T-cell (primary cell): ENCODE results near the gene GPR137B. TPM values are rescaled to one million over a fixed set of nuclear protein-coding genes. Genes with fewer than 3 reads are reported as not detected.
"Not testable (repeated sequence)": the region's sequence is repeated elsewhere in the genome, so short reads cannot be mapped to it uniquely, and the experiment has no call there.

Experiments used
- ATAC-seq, 4 experiments: fragments of 200-7000 bp in 3 of 4; fragments of 150-1000 bp in 1 of 4; cut with Tn5 transposase; replicated peaks in 1 of 4; 1 replicate in 3 of 4; 2 replicates in 1 of 4; pipeline ENCODE4 v1.10.0; 2021; ENCODE audit warnings: moderate library complexity in 3 of 4, mild to moderate bottlenecking in 2 of 4, moderate number of reproducible peaks in 1 of 4
- CTCF ChIA-PET, 2 donors: fragments of 300-600 bp; sonication (Branson Sonifier 250); formaldehyde crosslinking; loops; one replicate each; lab custom pipeline; 2022; ENCODE audit warnings: antibody characterized with exemption in 2 of 2; lab: Charles Lee
- POLR2A ChIA-PET, 2 donors: fragments of 300-600 bp; sonication (Branson Sonifier 250); formaldehyde crosslinking; loops; one replicate each; lab custom pipeline; 2022; ENCODE audit warnings: antibody characterized with exemption in 2 of 2; lab: Charles Lee
- DNase-seq, 35 experiments: peaks; one replicate each; pipeline versions ENCODE4 v3.0.0 to v3.0.0-alpha.2; 2013 to 2023
- H3K27ac ChIP-seq: one replicate; pipeline ENCODE4 v1.5.1; 2013; ENCODE audit warnings: low read length
- H3K27me3 ChIP-seq, 2 experiments: replicated peaks in 1 of 2; 1 replicate in 1 of 2; 2 replicates in 1 of 2; pipeline versions ENCODE4 v1.6.1 to v1.7.0; 2013; ENCODE audit warnings: low read length in 1 of 2, mixed read lengths in 1 of 2; ENCODE audit not compliant: control insufficient read depth in 2 of 2, insufficient read depth in 2 of 2; ENCODE audit errors: extremely low read depth in 1 of 2
- H3K36me3 ChIP-seq, 2 donors: 1 replicate in 1 of 2; 2 replicates in 1 of 2; pipeline versions ENCODE4 v1.6.1 to v1.7.0; 2013; ENCODE audit warnings: low read length in 1 of 2; ENCODE audit not compliant: control insufficient read depth in 2 of 2, insufficient read depth in 1 of 2; ENCODE audit errors: extremely low read depth in 1 of 2
- H3K4me1 ChIP-seq, 2 experiments: 1 replicate in 1 of 2; 2 replicates in 1 of 2; pipeline versions ENCODE4 v1.6.1 to v1.7.0; 2013; ENCODE audit warnings: low read length in 2 of 2, mixed read lengths in 1 of 2; ENCODE audit not compliant: insufficient read depth in 2 of 2, control insufficient read depth in 1 of 2; ENCODE audit errors: extremely low read depth in 1 of 2
- H3K4me3 ChIP-seq, 2 donors: 1 replicate in 1 of 2; 2 replicates in 1 of 2; pipeline versions ENCODE4 v1.5.1 to v1.7.0; 2013; ENCODE audit warnings: mild to moderate bottlenecking in 2 of 2, low read length in 1 of 2, moderate library complexity in 1 of 2; ENCODE audit not compliant: control insufficient read depth in 1 of 2; ENCODE audit errors: extremely low read depth in 1 of 2
- H3K9me3 ChIP-seq: 2 replicates; pipeline ENCODE4 v1.7.0; 2013
- H3K27ac Mint-ChIP-seq, 2 donors: one replicate each; pipeline ENCODE4 v1.8.0; 2020 to 2021; ENCODE audit warnings: mild to moderate bottlenecking in 2 of 2, mixed read lengths in 2 of 2
- H3K27me3 Mint-ChIP-seq, 2 donors: one replicate each; pipeline ENCODE4 v1.8.0; 2021 to 2022; ENCODE audit warnings: mixed read lengths in 2 of 2
- H3K36me3 Mint-ChIP-seq: one replicate; pipeline ENCODE4 v1.8.0; 2021; ENCODE audit warnings: mixed read lengths
- H3K4me1 Mint-ChIP-seq, 3 donors: one replicate each; pipeline ENCODE4 v1.8.0; 2020 to 2022; ENCODE audit warnings: mixed read lengths in 3 of 3, mild to moderate bottlenecking in 1 of 3
- H3K4me3 Mint-ChIP-seq, 3 donors: one replicate each; pipeline ENCODE4 v1.8.0; 2020 to 2022; ENCODE audit warnings: mild to moderate bottlenecking in 3 of 3, mixed read lengths in 3 of 3, moderate library complexity in 3 of 3
- H3K9me3 Mint-ChIP-seq, 3 donors: one replicate each; pipeline ENCODE4 v1.8.0; 2020 to 2022; ENCODE audit warnings: mixed read lengths in 3 of 3
- WGBS: methylation state at CpG from one replicate; pipeline ENCODE4 v1.1.5; 2013; ENCODE audit warnings: missing lambda C conversion rate; ENCODE audit not compliant: insufficient coverage; 5-methylcytosine and 5-hydroxymethylcytosine counted together
- total RNA-seq, 35 experiments: library from RNA in 6 of 35; stranded (reverse) in 6 of 35; fragments of 120-200 nt in 1 of 35; gene quantifications; one replicate each; pipeline versions ENCODE4 v1.2.1 to v1.2.4 and lab custom pipeline; 2013 to 2026

Gene GPR137B
- total RNA-seq, 5 donors from 2014 or later (not counting 1 experiment from before 2014, with no cell fraction given) = 11.2 to 16.1 (median 12.2) TPM

- Histone ChIP-seq H3K4me3 (no peak overlapping the region), H3K9me3 (no peaks in the 10 kb centered on the region), H3K27me3 (no peaks in the 10 kb centered on the region), H3K27ac (peak overlapping the region; percentile 64), H3K36me3 (no peaks in the 10 kb centered on the region), H3K4me1 (peaks cover 0 to 50% of the 10 kb centered on the region in 2 experiments)
- 82% methylated on average over 6 of the region's 10 CpGs for WGBS
- CTCF ChIA-PET = no interaction called here
- Mint-ChIP-seq H3K4me3 (peak overlapping the region in 2 of 3 donors; percentile 16 to 45), H3K36me3 (peaks cover 36% of the 10 kb centered on the region), H3K27ac (no peak overlapping the region), H3K4me1 (peaks cover 29 to 42% (median 36%) of the 10 kb centered on the region in 3 donors), H3K9me3 (peaks cover 10 to 17% (median 11%) of the 10 kb centered on the region in 3 donors), H3K27me3 (no peaks in the 10 kb centered on the region)
- POLR2A ChIA-PET = no interaction called here
- no peak for ATAC-seq
- no peak for DNase-seq
Observed at GRCh38 chr1:236160540-236161127, 18.3 kb downstream of the GPR137B start.

- Mint-ChIP-seq H3K27me3 (no peaks in the 10 kb centered on the region), H3K4me1 (peaks cover 29 to 39% (median 34%) of the 10 kb centered on the region in 3 donors), H3K9me3 (peaks cover 10 to 17% (median 11%) of the 10 kb centered on the region in 3 donors), H3K4me3 (peak overlapping the region in 1 of 3 donors; percentile 16), H3K36me3 (peaks cover 36% of the 10 kb centered on the region), H3K27ac (no peak overlapping the region)
- ChIA-PET CTCF (no interaction called here), POLR2A (no interaction called here)
- Histone ChIP-seq H3K9me3 (no peaks in the 10 kb centered on the region), H3K4me3 (no peak overlapping the region), H3K4me1 (peaks cover 0 to 44% of the 10 kb centered on the region in 2 experiments), H3K27ac (no peak overlapping the region), H3K36me3 (no peaks in the 10 kb centered on the region), H3K27me3 (no peaks in the 10 kb centered on the region)
- DNase-seq = peak in 1 of 35 experiments; percentile 42
- 75% methylated on average over 4 of the region's 9 CpGs for WGBS
- no peak for ATAC-seq
Observed at GRCh38 chr1:236161230-236161629, 18.9 kb downstream of the GPR137B start.

DNA sequence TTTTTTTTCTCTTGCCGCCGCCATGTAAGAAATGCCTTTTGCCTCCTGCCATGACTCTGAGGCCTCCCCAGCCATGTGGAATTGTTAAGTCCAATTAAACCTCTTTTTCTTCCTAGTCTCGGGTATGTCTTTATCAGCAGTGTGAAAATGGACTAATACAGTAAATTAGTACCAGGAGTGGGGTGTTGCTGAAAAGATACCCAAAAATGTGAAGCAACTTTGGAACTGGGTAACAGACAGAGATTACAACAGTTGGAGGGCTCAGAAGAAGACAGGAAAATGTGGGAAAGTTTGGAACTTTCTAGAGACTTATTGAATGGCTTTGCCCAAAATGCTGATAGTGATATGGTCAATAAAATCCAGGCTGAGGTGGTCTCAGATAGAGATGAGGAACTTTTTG lies 19.4 kb downstream of the GPR137B start:
- H3K27ac ChIP-seq = not testable (repeated sequence)

GRCh38 chr1:236163463-236164153 lies 21.3 kb downstream of the GPR137B start:
- H3K4me1 ChIP-seq = peaks cover 0 to 27% of the 10 kb centered on the region in 2 experiments
- ATAC-seq (peak in 1 of 4 experiments; percentile 40), DNase-seq (peak in 1 of 35 experiments; percentile 45)
- H3K4me3 Mint-ChIP-seq = no peak overlapping the region
- peak overlapping the region in 1 of 2 donors; percentile 34 for H3K27ac Mint-ChIP-seq
- H3K36me3 ChIP-seq = no peaks in the 10 kb centered on the region
- no peaks in the 10 kb centered on the region for H3K9me3 ChIP-seq
- 87% methylated on average over 4 of the region's 6 CpGs for WGBS
- H3K9me3 Mint-ChIP-seq = peaks cover 10 to 17% (median 11%) of the 10 kb centered on the region in 3 donors
- no peaks in the 10 kb centered on the region for H3K27me3 Mint-ChIP-seq
- H3K4me3 ChIP-seq = no peak overlapping the region
- no peak overlapping the region for H3K27ac ChIP-seq
- H3K27me3 ChIP-seq = no peaks in the 10 kb centered on the region
- H3K36me3 Mint-ChIP-seq = peaks cover 39% of the 10 kb centered on the region
- peaks cover 23 to 28% (median 27%) of the 10 kb centered on the region in 3 donors for H3K4me1 Mint-ChIP-seq
- ChIA-PET CTCF (no interaction called here), POLR2A (no interaction called here)

More for the DNA sequence above, 19.4 kb downstream of the GPR137B start:
- H3K36me3 ChIP-seq, H3K27me3 ChIP-seq, H3K9me3 ChIP-seq, DNase-seq, H3K4me3 ChIP-seq, ATAC-seq, H3K27me3 Mint-ChIP-seq, CTCF ChIA-PET, H3K27ac Mint-ChIP-seq, POLR2A ChIA-PET, H3K4me3 Mint-ChIP-seq: not testable (repeated sequence)
- H3K4me1 ChIP-seq = peaks cover 0 to 39% of the 10 kb centered on the region in 2 experiments
- WGBS = no CpG with 5 or more reads among the region's 3 CpGs
- H3K9me3 Mint-ChIP-seq = peaks cover 10 to 17% (median 11%) of the 10 kb centered on the region in 3 donors
- peaks cover 28 to 34% (median 29%) of the 10 kb centered on the region in 3 donors for H3K4me1 Mint-ChIP-seq
- H3K36me3 Mint-ChIP-seq = peaks cover 37% of the 10 kb centered on the region

GRCh38 chr1:236164273-236164672 lies 21.9 kb downstream of the GPR137B start:
- CTCF ChIA-PET = no interaction called here

GRCh38 chr1:236165238-236165981 lies 23.1 kb downstream of the GPR137B start:
- H3K4me1 Mint-ChIP-seq = peaks cover 11 to 21% (median 17%) of the 10 kb centered on the region in 3 donors
- H3K27ac Mint-ChIP-seq = no peak overlapping the region
- no peak overlapping the region for H3K4me3 Mint-ChIP-seq
- Histone ChIP-seq H3K9me3 (no peaks in the 10 kb centered on the region), H3K4me3 (no peak overlapping the region), H3K4me1 (peaks cover 0 to 16% of the 10 kb centered on the region in 2 experiments), H3K27ac (no peak overlapping the region), H3K27me3 (no peaks in the 10 kb centered on the region), H3K36me3 (no peaks in the 10 kb centered on the region)
- peaks cover 38% of the 10 kb centered on the region for H3K36me3 Mint-ChIP-seq
- DNase-seq (no peak), ATAC-seq (no peak)
- H3K9me3 Mint-ChIP-seq = peaks cover 10 to 17% (median 11%) of the 10 kb centered on the region in 3 donors
- POLR2A ChIA-PET = no interaction called here
- CTCF ChIA-PET = no interaction called here
- WGBS = 94% methylated on average over 4 of the region's 10 CpGs
- no peaks in the 10 kb centered on the region for H3K27me3 Mint-ChIP-seq

More at GRCh38 chr1:236164273-236164672, 21.9 kb downstream of the GPR137B start:
- ATAC-seq = no peak
- Histone ChIP-seq H3K9me3 (no peaks in the 10 kb centered on the region), H3K36me3 (no peaks in the 10 kb centered on the region), H3K27ac (no peak overlapping the region), H3K4me1 (peaks cover 0 to 27% of the 10 kb centered on the region in 2 experiments), H3K27me3 (no peaks in the 10 kb centered on the region), H3K4me3 (no peak overlapping the region)
- DNase-seq = no peak
- Mint-ChIP-seq H3K27me3 (no peaks in the 10 kb centered on the region), H3K36me3 (peaks cover 39% of the 10 kb centered on the region), H3K4me1 (peaks cover 18 to 22% (median 22%) of the 10 kb centered on the region in 3 donors), H3K4me3 (no peak overlapping the region), H3K27ac (peak overlapping the region in 1 of 2 donors; percentile 34), H3K9me3 (peaks cover 10 to 17% (median 11%) of the 10 kb centered on the region in 3 donors)
- WGBS = 97% methylated on average over 7 of the region's 7 CpGs
- POLR2A ChIA-PET = no interaction called here
